Memory B cell (primary cell): ENCODE data around the gene FAM9C.
"Not testable (repeated sequence)": the region's sequence is repeated elsewhere in the genome, so short reads cannot be mapped to it uniquely, and the experiment has no call there.

Experiments used
- ATAC-seq: fragments of 150-1000 bp; cut with Tn5 transposase; 2 replicates; pipeline ENCODE4 v1.10.0; 2021; ENCODE audit warnings: low read depth, mild to moderate bottlenecking, moderate library complexity
- DNase-seq, 2 donors: peaks; one replicate each; pipeline ENCODE4 v3.0.0; 2022; ENCODE audit warnings: low spot score in 2 of 2
- H3K27ac Mint-ChIP-seq: one replicate; pipeline ENCODE4 v1.8.0; 2022; ENCODE audit warnings: mild to moderate bottlenecking, moderate library complexity, mixed read lengths
- H3K27me3 Mint-ChIP-seq: one replicate; pipeline ENCODE4 v1.8.0; 2022; ENCODE audit warnings: mixed read lengths
- H3K36me3 Mint-ChIP-seq: one replicate; pipeline ENCODE4 v1.8.0; 2022; ENCODE audit warnings: mild to moderate bottlenecking, mixed read lengths
- H3K4me1 Mint-ChIP-seq: one replicate; pipeline ENCODE4 v1.8.0; 2022; ENCODE audit warnings: mixed read lengths
- H3K4me3 Mint-ChIP-seq: one replicate; pipeline ENCODE4 v1.8.0; 2022; ENCODE audit warnings: mild to moderate bottlenecking, moderate library complexity, mixed read lengths
- H3K9me3 Mint-ChIP-seq: one replicate; pipeline ENCODE4 v1.8.0; 2022; ENCODE audit warnings: mixed read lengths

Gene FAM9C

GRCh38 chrX:13044441-13044840 is at the start of gene FAM9C:
FAM9C (minus strand) TSS chrX:13044620; CDS start chrX:13043789, 831 bp downstream.
- DNase-seq, result no peak

GRCh38 chrX:13093529-13094140 is 49.2 kb upstream of the FAM9C start:
- DNase-seq, result no peak

More at GRCh38 chrX:13044441-13044840, at the start of gene FAM9C:
- Mint-ChIP-seq H3K36me3 (no peaks in the 10 kb centered on the region), H3K27ac (no peak within 1 kb of the TSS), H3K9me3 (no peaks in the 10 kb centered on the region), H3K27me3 (no peaks in the 10 kb centered on the region), H3K4me1 (peaks cover 2% of the 10 kb centered on the region), H3K4me3 (no peak within 1 kb of the TSS)
- no peak for ATAC-seq

GRCh38 chrX:13092455-13092941 is 48.1 kb upstream of the FAM9C start:
- Mint-ChIP-seq H3K4me1 (peaks cover 28% of the 10 kb centered on the region), H3K4me3 (peak overlapping the region; percentile 31), H3K36me3 (no peaks in the 10 kb centered on the region), H3K27ac (peak overlapping the region; percentile 100), H3K27me3 (no peaks in the 10 kb centered on the region), H3K9me3 (no peaks in the 10 kb centered on the region)
- DNase-seq (peak; percentile 25 to 57), ATAC-seq (peak; percentile 79)

More at GRCh38 chrX:13093529-13094140, 49.2 kb upstream of the FAM9C start:
- H3K4me3 Mint-ChIP-seq, result peak overlapping the region; percentile 57
- no peaks in the 10 kb centered on the region for H3K36me3 Mint-ChIP-seq
- no peaks in the 10 kb centered on the region for H3K9me3 Mint-ChIP-seq
- no peaks in the 10 kb centered on the region for H3K27me3 Mint-ChIP-seq
- peak overlapping the region; percentile 100 for H3K27ac Mint-ChIP-seq
- H3K4me1 Mint-ChIP-seq, result peaks cover 22% of the 10 kb centered on the region
- ATAC-seq, result no peak

- Mint-ChIP-seq H3K4me1 (peaks cover 34% of the 10 kb centered on the region), H3K36me3 (no peaks in the 10 kb centered on the region), H3K4me3 (peak overlapping the region; percentile 64), H3K9me3 (no peaks in the 10 kb centered on the region), H3K27ac (peak overlapping the region; percentile 100), H3K27me3 (no peaks in the 10 kb centered on the region)
- DNase-seq (no peak), ATAC-seq (no peak)
These were observed 46.8 kb upstream of the FAM9C start for GRCh38 chrX:13091111-13091765.

GRCh38 chrX:13090339-13091110 is 46.1 kb upstream of the FAM9C start:
- Mint-ChIP-seq H3K4me1 (peaks cover 34% of the 10 kb centered on the region), H3K9me3 (no peaks in the 10 kb centered on the region), H3K36me3 (no peaks in the 10 kb centered on the region), H3K27me3 (no peaks in the 10 kb centered on the region), H3K4me3 (peak overlapping the region; percentile 64), H3K27ac (peak overlapping the region; percentile 100)
- no peak for DNase-seq
- ATAC-seq, result no peak

GRCh38 chrX:13090027-13090338 is 45.6 kb upstream of the FAM9C start:
- H3K9me3 Mint-ChIP-seq, result no peaks in the 10 kb centered on the region
- peaks cover 34% of the 10 kb centered on the region for H3K4me1 Mint-ChIP-seq
- H3K4me3 Mint-ChIP-seq, result peak overlapping the region; percentile 27
- no peaks in the 10 kb centered on the region for H3K27me3 Mint-ChIP-seq
- ATAC-seq (no peak), DNase-seq (no peak)
- no peaks in the 10 kb centered on the region for H3K36me3 Mint-ChIP-seq
- H3K27ac Mint-ChIP-seq, result peak overlapping the region; percentile 100

- Mint-ChIP-seq H3K9me3 (no peaks in the 10 kb centered on the region), H3K36me3 (no peaks in the 10 kb centered on the region), H3K27me3 (no peaks in the 10 kb centered on the region), H3K4me3 (peak overlapping the region; percentile 72), H3K4me1 (peaks cover 32% of the 10 kb centered on the region), H3K27ac (peak overlapping the region; percentile 100)
- ATAC-seq, result no peak
- no peak for DNase-seq
These were observed 43.7 kb upstream of the FAM9C start for GRCh38 chrX:13088156-13088487.

- H3K36me3 Mint-ChIP-seq, result no peaks in the 10 kb centered on the region
- ATAC-seq (peak; percentile 77), DNase-seq (peak; percentile 45 to 48)
- H3K27me3 Mint-ChIP-seq, result no peaks in the 10 kb centered on the region
- H3K27ac Mint-ChIP-seq, result peak overlapping the region; percentile 100
- H3K9me3 Mint-ChIP-seq, result no peaks in the 10 kb centered on the region
- peak overlapping the region; percentile 71 for H3K4me3 Mint-ChIP-seq
- peaks cover 33% of the 10 kb centered on the region for H3K4me1 Mint-ChIP-seq
These were observed 43.1 kb upstream of the FAM9C start for GRCh38 chrX:13087322-13088155.

GRCh38 chrX:13086793-13087321 is 42.4 kb upstream of the FAM9C start:
- H3K27me3 Mint-ChIP-seq, DNase-seq, H3K36me3 Mint-ChIP-seq, ATAC-seq, H3K9me3 Mint-ChIP-seq: not testable (repeated sequence)
- Mint-ChIP-seq H3K27ac (peak overlapping the region; percentile 100), H3K4me3 (peak overlapping the region; percentile 71), H3K4me1 (peaks cover 34% of the 10 kb centered on the region)

- Mint-ChIP-seq H3K4me1 (peaks cover 33% of the 10 kb centered on the region), H3K27ac (peak overlapping the region; percentile 100), H3K27me3 (no peaks in the 10 kb centered on the region), H3K9me3 (no peaks in the 10 kb centered on the region), H3K4me3 (peak overlapping the region; percentile 55), H3K36me3 (no peaks in the 10 kb centered on the region)
- ATAC-seq (no peak), DNase-seq (no peak)
These were observed 41.7 kb upstream of the FAM9C start for GRCh38 chrX:13086076-13086475.

GRCh38 chrX:13085526-13085925 is 41.1 kb upstream of the FAM9C start:
- H3K27me3 Mint-ChIP-seq, result no peaks in the 10 kb centered on the region
- no peaks in the 10 kb centered on the region for H3K36me3 Mint-ChIP-seq
- no peaks in the 10 kb centered on the region for H3K9me3 Mint-ChIP-seq
- peak overlapping the region; percentile 55 for H3K4me3 Mint-ChIP-seq
- peak; percentile 9 for ATAC-seq
- peak overlapping the region; percentile 100 for H3K27ac Mint-ChIP-seq
- peaks cover 38% of the 10 kb centered on the region for H3K4me1 Mint-ChIP-seq
- no peak for DNase-seq

GRCh38 chrX:13084611-13085010 is 40.2 kb upstream of the FAM9C start:
- peaks cover 38% of the 10 kb centered on the region for H3K4me1 Mint-ChIP-seq
- DNase-seq (no peak), ATAC-seq (no peak)
- H3K36me3 Mint-ChIP-seq, result no peaks in the 10 kb centered on the region
- H3K4me3 Mint-ChIP-seq, result no peak overlapping the region
- H3K27me3 Mint-ChIP-seq, result no peaks in the 10 kb centered on the region
- peak overlapping the region; percentile 96 for H3K27ac Mint-ChIP-seq
- no peaks in the 10 kb centered on the region for H3K9me3 Mint-ChIP-seq

GRCh38 chrX:13083755-13084326 is 39.4 kb upstream of the FAM9C start:
- H3K4me3 Mint-ChIP-seq, result peak overlapping the region; percentile 17
- H3K4me1 Mint-ChIP-seq, result peaks cover 36% of the 10 kb centered on the region
- H3K27ac Mint-ChIP-seq, result peak overlapping the region; percentile 96
- not testable (repeated sequence) for ATAC-seq, H3K27me3 Mint-ChIP-seq, DNase-seq, H3K9me3 Mint-ChIP-seq, H3K36me3 Mint-ChIP-seq
